GM21786 (cell line): ENCODE measurements around the gene RIMBP2.

Source experiments
- ATAC-seq: cut with Tn5 transposase; IDR thresholded peaks from one replicate; pipeline ENCODE4 v1.9.1; 2021; ENCODE audit not compliant: unreplicated experiment

Gene RIMBP2

DNA sequence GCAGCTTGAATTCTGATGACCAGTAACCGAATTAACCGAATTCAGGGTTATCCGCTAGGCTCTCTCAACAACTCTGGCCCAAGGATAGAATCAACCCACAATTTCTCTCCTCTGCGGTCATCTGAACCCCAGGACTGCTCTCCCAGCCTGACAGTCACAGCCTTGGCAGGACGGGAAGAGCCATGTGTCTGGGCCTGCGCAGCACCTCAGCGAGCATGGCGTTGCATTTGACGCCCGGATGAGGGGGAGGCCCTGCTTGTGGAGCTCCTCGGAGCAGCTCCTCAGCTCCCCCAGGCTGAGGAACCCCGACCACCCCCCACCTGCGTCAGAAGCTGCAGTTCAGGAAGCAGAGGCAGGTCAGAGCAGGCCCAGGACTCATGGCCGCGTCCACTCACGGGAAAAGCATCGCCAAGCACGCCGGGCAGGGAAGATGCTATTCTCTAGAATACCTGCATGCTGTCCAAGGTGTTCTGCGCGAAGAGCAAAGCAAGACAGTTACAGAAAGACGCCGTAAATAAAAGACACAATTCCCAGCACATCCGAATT is 247.3 kb downstream of the RIMBP2 start:
- ATAC-seq: no peak

DNA sequence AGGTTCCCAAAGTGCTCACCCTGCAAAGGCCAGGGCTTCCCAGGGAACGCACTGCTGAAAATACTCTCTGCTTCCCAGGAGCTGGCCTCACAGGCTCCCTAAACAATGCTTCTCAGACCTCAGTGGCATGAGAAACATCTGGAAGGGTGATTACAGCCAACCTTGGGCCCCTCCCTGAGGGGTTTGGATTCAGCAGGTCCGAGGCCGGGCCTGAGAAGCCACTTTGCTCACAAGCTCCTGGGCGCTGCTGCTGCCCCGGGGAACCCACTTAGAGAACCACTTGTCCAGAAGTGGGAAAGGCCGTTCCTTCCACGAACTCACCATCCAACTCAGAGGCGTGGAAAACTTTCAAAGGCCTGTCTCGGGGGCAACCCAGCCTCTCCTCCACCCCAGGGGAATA is 247.9 kb downstream of the RIMBP2 start:
- ATAC-seq: no peak

DNA sequence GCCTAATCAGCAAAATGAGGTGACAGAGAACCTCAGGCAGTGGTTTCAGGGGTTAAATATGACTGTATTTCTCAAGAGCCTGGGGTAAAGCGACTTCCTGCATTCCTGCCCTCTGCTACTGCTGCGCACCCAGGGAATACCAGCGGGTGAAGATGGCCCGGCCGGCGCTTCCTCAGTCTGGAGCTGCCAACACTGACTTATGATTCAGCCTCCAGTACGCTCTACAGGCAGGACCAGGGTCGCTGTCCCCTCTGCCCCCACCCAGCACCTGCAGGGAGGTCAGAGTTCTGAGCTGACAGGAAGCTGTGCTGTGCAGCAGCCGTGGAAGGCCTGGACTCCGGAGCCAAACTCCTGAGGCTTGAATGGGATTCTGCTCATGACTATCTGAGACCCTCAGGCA is 250.5 kb downstream of the RIMBP2 start:
- no peak for ATAC-seq

DNA sequence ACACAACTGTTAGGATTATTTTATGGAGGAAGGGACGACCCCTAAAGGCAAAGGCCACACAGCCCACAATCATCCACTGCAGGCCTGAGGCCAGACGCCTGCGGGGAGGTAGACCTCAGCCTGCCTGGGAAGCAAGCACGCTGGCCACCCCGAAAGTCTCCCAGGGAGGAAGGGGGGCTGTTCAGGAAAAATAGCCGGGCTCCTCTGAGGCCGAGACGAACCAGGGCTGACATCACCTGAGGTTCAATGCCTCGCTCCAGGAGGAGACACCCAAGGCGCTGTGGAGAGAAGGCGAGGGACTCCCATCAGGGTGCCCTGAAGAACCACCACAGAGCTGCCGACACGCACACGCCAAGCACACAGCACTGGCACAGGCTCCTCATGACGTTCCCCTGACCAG is 251.1 kb downstream of the RIMBP2 start:
- no peak for ATAC-seq

DNA sequence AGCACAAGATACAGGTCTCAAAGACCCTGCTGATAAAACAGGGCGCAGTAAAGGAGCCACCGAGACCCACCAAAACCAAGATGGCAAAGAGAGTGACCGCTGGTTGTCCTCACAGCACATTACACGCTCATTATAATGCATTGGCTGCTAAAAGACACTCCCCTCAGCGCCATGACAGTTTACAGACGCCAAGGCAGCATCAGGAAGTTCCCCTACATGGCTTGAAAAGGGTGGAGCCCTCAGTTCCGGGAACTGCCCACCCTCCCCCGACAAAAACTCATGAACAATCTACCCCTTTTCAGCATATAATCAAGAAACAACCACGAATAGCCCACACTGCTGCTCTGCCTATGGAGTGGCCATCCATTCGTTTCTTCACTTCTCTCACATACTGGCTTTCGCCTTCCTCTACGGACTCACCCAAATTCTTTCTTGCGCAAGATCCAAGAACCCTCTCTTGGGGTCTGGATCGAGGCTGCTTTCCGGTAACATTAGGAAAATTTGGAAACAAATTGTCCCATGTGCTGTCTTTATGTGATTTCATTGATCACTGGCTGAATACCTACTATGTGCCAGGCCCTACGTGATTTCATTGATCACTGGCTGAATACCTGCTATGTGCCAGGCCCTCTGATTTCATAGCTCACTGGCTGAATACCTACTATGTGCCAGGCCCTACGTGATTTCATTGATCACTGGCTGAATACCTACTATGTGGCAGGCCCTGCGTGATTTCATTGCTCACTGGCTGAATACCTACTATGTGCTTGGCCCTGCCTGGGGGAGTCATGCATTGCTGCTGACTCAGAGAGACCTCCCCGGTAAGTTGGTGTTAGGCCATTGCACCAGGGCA is 252.1 kb downstream of the RIMBP2 start:
- ATAC-seq: no peak

DNA sequence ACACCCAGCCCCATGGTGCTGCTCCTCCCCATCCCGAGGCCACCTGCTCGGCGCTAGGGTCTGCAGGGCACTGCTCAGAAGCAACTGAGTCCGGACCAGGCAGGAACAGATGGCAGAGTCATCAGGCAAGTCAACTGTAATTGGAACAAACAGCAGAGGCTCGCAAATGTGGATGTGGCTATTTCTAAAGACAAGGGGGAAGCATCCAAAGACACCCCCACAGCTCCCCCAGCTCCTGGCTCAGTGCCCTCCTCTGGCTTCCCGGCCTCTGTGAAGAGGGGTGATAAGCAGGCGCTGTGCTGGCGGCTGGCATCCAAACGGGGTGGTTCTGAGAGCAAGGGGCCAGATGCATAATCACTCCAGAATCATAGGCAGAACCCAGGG is 252.8 kb downstream of the RIMBP2 start:
- ATAC-seq: no peak

DNA sequence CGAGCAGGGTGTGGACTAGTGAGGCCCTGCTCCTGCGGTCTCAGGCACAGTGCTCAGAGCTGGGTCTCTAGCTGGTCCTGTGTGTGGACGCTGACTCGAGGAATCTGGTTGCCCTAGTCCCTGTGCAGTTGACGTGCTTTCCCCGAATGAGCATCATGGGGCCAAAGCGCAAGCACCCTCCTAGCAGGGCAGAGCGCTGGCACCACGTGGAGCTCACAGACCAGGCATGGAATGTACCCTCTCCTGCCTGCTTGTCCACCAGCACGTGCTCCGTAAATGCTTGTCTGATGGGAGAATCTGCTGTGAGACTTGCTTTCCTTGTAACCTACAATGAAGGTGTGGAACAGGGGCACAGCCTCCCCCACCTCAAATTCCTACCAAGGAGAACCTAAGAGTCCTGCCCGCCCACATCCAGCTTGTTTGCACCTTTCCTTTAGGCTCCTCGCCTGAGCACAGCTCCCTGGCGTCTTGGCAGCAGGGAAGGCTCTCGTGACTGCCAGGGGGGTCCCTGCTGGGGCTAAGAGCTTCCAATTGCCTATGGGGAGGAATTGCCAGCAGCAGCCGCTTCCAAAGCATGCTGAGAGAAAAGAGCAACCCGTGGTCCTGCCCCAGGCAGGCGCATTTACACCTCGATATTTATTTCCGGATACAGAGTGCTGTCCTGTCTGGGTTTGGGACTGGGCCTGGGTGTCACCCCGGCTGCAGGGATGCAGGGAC is 253.4 kb downstream of the RIMBP2 start:
- no peak for ATAC-seq

DNA sequence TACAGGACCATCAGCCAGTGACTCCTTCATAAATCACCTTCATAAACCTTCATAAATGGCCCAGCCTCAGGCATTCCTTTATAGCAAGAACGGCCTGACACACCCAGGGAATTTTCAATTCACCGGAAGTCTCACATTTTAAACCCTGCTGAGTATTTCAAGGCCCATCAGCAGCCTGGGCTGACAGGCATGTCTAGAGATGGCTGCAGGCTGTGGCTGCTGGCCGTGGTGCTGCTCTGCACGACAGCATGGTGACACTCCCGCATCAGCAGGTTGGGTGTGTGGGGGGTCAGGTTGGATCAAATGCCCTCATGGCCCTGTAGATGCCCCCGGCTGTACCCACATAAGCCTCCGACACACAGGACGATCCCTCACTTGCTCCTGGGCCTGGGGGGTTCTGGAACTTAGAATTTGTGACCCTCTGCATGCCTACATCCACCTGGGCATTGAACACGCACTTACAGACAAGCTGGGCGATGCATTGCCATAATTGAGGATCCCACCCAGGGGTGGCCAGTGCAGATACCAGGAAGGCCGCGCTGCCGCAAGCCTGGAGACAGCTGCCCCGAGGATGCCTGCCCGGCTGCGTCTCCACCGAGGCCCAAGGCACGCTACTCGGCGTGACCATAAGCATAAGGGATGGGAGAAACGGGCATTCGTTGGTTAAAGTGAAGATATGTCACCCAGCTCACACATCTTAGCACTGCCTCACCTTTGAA is 254.1 kb downstream of the RIMBP2 start:
- ATAC-seq: no peak

DNA sequence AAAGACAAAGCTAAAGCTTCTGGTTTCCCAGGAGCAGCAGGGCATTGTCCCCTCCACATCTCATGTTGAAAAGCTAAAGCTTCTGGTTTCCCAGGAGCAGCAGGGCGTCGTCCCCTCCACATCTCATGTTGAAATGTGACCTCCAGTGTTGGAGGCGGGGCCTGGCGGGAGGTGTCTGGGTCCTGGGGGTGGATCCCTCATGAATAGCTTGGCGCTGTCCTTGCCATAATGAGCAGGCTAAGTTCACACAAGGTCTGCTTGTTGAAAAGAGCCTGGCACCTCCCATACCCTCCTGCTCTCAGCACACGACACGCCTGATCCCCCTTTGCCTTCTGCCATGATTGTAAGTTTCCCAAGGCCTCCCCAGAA is 254.7 kb downstream of the RIMBP2 start:
- ATAC-seq: no peak

DNA sequence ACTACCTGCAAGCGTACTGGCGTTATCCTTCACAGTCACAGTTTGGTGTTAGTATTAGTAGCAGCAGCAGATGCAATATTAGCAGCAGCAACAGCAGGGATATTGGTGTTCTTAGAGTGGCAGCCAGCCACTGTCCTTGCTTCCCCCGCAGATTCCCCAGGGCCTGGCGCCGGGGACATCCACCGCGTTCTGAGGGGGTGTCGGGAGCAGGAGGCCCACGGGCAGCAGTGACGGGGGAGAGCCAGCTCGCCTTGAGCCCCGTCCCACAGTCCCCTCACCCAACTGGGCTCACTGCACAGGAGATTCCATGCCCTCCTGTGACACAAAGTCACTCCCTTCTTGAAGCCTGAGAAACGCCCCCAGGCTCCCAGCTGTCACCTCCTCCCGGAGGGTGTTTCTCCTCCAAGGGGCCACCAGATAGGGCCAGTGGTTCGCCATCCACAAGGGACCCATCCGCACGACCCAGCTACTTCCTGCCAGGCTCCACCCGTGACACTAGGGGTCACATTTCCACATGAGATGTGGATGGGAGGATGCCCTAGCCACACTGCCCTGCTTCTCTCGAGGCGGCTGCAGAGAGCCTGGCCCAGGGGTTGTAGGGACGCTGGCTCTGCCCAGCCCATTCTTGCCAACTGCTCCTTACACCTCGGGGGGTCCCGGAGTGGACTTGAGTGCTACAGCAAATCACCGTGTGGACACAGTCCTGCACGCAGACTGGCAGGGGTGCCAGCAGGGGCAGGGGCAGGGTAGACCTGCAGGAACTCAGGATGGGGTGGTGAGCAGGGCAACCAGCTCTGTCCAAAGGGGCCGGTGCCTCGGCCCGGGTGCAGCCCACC is 255.3 kb downstream of the RIMBP2 start:
- no peak for ATAC-seq

DNA sequence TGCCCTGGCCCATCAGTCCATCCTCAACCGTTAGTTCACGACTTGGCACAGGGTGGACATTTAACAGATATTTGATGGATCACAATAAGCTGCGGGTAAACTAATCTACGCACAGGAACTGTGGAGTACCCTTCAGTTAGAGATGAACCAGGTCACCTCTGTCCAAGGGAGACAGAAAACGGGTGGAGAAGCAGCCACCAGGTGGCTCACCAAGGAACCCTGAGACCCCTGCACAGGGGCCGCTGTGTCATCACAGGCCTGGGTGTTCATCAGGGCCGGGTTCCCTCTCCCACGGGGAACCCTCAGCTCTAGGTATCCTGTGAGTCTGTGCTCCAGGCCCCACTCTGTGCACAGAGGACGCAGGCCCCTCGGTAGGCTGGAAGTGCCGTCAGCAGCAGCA is 256.2 kb downstream of the RIMBP2 start:
- ATAC-seq: no peak

DNA sequence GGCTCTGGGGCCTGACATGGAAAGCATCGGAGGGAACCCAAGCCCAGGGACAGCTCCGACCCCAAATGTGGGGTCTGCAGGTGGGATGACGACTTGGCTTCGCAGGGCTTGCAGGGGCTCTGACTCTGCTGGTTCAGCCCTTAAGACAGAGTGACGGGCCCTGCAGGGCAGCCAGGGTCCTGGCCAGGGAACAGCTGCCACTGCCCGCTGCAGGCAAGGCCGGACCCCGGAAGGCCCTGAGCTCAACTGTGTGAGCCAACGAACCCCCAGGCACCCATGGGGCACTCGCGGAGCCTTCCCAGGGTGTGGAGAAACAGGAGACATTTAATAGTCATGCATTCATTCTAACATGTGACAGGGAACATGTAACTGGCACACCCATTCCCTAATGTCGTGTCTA is 257.8 kb downstream of the RIMBP2 start:
- ATAC-seq: no peak

DNA sequence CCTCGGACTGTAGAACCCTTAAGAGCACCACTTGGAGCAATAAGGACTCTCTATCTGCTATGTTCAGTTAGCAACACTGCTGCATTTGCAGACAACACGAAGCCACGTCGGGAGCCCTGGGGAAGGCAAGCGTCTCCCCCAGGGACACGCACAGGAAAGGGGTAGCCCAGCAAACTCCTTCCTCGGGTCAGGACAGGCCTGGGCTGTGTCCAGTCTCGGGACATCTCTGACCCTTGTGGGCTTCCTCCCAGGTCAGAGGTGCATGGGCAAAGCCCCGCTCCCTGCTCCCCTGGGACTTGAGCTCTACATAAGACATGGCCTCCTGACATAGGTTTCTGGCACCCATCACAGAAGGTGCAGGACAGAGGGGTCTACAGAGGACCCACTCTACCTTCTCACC is 258.9 kb downstream of the RIMBP2 start:
- ATAC-seq: no peak

DNA sequence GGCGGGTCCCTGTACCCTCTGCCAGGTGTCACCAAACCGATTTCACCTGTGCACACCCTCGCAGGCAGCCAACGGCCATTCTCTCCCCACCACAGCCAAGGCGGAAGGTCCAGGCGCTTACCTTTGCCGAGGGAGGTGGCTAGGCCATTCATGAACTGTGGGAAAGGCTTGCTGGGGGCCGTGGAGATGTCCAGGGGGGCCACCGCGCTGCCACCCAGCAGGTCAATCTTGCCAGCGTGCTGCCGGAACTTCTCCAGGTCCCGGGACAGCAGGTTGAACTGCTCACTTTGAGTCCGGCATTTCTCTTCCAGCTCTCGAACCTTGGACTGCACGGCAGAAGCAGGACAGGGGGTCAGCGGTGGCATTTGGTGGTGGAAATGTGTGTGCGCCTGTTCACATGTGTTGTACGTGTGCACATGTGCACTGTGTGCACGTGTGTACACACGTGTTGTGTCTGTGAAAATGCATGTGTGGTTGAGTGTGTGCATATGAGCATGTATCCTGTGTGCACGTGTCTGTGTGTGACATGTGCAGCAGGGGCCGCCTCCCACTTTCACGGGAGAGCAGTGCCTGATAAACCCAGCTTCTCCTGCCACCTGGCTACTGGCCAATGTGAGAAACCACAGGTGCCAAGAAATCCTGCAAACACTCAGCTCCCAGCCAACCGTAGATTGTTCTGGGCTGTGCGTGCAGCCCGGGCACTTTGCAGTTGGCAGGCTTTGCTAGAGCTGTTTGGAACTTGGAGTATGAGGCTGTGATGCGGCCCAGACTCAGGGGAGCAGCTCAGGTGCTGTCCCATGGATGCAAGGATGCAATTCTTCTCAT is 259.5 kb downstream of the RIMBP2 start:
- no peak for ATAC-seq

DNA sequence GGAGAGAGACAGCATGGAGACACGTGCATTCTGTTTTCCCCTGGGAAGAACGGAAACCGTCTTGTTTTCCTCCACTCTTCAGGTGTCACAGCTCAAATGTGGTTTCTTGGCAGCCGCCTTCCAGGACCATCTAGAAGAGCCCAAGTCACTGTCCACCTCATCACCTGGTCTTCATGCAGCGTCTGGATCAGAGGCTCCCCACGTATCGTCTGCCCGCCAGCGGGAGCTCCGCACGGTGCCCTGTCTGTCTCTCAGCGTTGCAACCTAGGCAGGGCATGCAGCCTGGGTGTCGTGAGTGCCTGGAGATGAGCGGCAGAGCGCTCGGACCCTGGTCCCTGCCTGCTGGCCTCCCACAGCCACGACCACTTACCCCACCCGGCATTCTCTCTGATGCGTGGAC is 260.9 kb downstream of the RIMBP2 start:
- ATAC-seq: no peak

DNA sequence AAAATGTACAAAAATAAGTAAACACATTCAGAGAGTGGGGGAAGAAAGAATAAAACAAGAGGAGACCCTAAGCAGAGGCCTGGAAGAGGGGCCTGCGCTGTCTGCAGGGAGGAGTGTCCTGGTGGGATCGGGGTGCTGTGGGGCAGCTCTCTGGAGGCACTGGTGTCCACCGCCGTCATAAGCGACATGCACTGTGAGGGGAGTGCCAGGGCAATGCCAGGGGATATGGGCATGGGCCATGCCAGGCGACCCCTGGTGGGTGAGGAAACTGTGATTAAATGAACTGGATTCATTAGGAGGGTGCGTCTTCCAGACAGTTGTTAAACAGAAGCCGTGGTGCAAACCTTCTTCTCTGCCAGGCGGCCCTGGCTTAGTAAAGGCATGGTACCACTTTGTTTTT is 261.8 kb downstream of the RIMBP2 start:
- ATAC-seq: no peak

DNA sequence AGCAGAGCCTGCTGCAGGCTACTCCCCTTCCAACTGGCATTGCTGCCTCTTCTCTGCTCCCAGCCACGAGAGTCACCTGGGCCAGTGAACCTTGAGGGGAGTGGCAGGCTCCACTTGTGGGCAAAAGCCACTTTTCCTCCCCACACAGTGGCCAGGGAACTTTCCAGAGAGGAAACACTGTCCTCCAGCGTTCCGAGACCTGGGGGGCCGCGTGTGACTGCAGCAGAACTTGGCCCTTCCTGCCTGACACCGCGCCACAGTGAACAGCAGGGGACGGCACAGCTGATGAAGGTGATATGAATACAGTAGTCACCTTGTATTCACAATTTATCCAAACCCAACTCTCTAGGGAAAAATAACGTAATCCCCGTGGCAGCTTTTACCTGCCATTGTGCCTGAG is 263.6 kb downstream of the RIMBP2 start:
- ATAC-seq: no peak

DNA sequence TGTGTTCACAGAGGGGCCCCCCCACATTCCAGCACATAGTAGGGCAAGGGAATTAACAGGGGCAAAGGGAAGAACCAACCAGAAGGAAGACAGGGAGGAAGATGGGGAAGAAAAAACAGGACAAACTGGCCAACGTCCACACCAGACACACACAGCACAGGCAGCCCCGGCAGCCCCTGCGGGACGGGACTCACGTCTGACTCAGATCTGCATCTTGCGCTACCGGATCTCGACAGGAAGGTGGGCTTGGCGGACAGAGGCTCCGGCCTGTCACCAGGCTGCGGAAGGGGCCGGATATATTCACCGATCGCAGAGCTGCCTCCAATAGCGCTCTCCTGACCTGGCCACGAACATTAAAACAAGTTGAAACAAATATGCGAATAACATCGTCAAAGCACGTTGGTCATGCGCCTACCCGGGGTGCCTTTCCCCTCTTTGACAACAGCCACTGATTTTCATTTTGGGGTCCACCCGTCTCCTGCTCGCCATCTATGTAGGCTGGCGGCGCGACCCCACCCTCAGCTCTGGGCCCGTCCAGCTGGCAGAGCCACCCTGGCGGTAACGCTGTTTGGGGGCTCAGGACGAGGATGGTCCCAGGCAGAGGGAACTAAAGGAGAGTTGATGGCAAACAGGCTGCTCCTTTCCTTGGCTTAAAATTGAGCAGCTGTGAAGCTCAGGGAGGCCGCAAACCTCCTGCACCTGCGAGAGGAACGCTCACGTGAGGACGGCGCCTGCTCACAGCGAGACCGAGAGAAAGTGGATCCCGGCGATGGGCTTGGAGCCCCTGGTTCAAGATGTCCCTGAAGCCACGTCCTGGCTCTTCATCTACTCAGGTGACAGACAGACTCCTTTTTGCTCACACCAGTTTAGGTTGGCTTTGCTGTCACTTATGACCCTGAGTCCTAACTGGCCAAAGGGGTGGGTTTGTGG is 264.8 kb downstream of the RIMBP2 start:
- ATAC-seq: no peak

DNA sequence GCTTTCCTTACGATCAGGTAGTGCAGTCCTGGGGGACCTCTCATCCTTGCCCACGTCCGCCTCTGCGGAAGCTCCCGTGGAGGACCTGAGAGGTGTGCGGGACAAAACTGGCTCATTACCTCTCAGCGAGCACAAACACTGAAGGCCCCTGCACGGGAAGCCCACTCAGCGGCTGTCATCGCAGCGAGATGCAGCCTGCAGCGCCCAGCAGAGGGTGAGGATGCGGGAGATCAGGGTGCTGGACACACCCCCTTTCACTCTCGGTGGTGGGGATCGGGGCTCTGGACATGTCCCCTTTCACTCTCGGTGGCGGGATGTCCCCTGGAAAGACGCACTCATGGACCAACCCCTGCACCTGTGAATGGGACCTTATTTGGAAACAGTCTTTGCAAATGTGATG is 266.8 kb downstream of the RIMBP2 start:
- ATAC-seq: no peak
